SK-N-SH (cell line): Measurements from ENCODE around the gene SCGB3A1. TPM values are rescaled to one million over a fixed set of nuclear protein-coding genes. Genes with fewer than 3 reads are reported as not detected.

Source experiments
- CTCF ChIA-PET: fragments of 300-600, 350-600 bp; formaldehyde crosslinking; extraction: SDS; loops from one replicate; lab custom pipeline; 2021; lab: Yijun Ruan, JAX
- POLR2A ChIA-PET: fragments of 350-600 bp; sonication (Branson Sonifier 250); formaldehyde crosslinking; extraction: SDS; loops from one replicate; lab custom pipeline; 2020; ENCODE audit warnings: antibody characterized with exemption, inconsistent platforms; lab: Yijun Ruan, JAX
- DNase-seq: peaks from one replicate; pipeline ENCODE4 v3.0.0; 2012
- H2AFZ ChIP-seq: fragments of 200-600 bp; sonication (generic); 2 replicates; pipeline ENCODE4 v1.8.1; 2016; ENCODE audit warnings: antibody characterized with exemption, mild to moderate bottlenecking, low read depth
- H3F3A ChIP-seq: fragments of 200-600 bp; sonication (generic); replicated peaks from 2 replicates; pipeline ENCODE3; 2016; ENCODE audit warnings: antibody characterized with exemption, mild to moderate bottlenecking; ENCODE audit not compliant: insufficient read depth
- H3K27ac ChIP-seq, 2 experiments: fragments of 200-500 bp in 1 of 2; fragments of 200-600 bp in 1 of 2; sonication (Bioruptor generic) in 1 of 2; sonication (generic), shearing (Covaris generic) in 1 of 2; 2 replicates each; pipeline versions ENCODE4 v1.5.1 to v1.6.1; 2014 to 2016; ENCODE audit warnings: low read depth in 2 of 2, inconsistent platforms in 1 of 2, low read length in 1 of 2, mild to moderate bottlenecking in 1 of 2, mixed read lengths in 1 of 2
- H3K27me3 ChIP-seq: fragments of 200-600 bp; sonication (generic), shearing (Covaris generic); 2 replicates; pipeline ENCODE4 v1.6.1; 2016; ENCODE audit warnings: mixed run types; ENCODE audit not compliant: insufficient read depth
- H3K36me3 ChIP-seq, 2 experiments: fragments of 200-500 bp in 1 of 2; fragments of 200-600 bp in 1 of 2; sonication (Bioruptor generic) in 1 of 2; sonication (generic) in 1 of 2; replicated peaks in 1 of 2; 2 replicates each; pipeline versions ENCODE3 to v1.5.1; 2014 to 2016; ENCODE audit warnings: low read length in 1 of 2, mild to moderate bottlenecking in 1 of 2; ENCODE audit not compliant: insufficient read depth in 2 of 2, control insufficient read depth in 1 of 2
- H3K4me1 ChIP-seq, 2 experiments: fragments of 200-500 bp in 1 of 2; fragments of 200-600 bp in 1 of 2; sonication (Bioruptor generic) in 1 of 2; sonication (generic), shearing (Covaris generic) in 1 of 2; 2 replicates each; pipeline versions ENCODE4 v1.5.1 to v1.6.1; 2014 to 2016; ENCODE audit warnings: low read depth in 1 of 2, low read length in 1 of 2, mixed run types in 1 of 2; ENCODE audit not compliant: insufficient read depth in 2 of 2, control insufficient read depth in 1 of 2
- H3K4me2 ChIP-seq: fragments of 200-600 bp; sonication (generic), shearing (Covaris generic); 2 replicates; pipeline ENCODE4 v1.6.1; 2017; ENCODE audit warnings: mixed run types
- H3K4me3 ChIP-seq, 2 experiments: fragments of 200-500 bp in 1 of 2; fragments of 200-600 bp in 1 of 2; sonication (Bioruptor generic) in 1 of 2; sonication (generic), shearing (Covaris generic) in 1 of 2; 2 replicates each; pipeline versions ENCODE4 v1.5.1 to v1.8.1; 2014 to 2016; ENCODE audit warnings: low read depth in 2 of 2, inconsistent platforms in 1 of 2, low read length in 1 of 2, mild to moderate bottlenecking in 1 of 2, mixed read lengths in 1 of 2, moderate library complexity in 1 of 2
- H3K79me2 ChIP-seq: fragments of 200-600 bp; sonication (generic); 2 replicates; pipeline ENCODE4 v1.8.1; 2017; ENCODE audit warnings: mild to moderate bottlenecking; ENCODE audit not compliant: insufficient read depth
- H3K9ac ChIP-seq: fragments of 200-600 bp; sonication (generic); 2 replicates; pipeline ENCODE4 v1.6.1; 2017; ENCODE audit warnings: mixed run types
- H3K9me2 ChIP-seq: fragments of 200-600 bp; sonication (generic); 2 replicates; pipeline ENCODE4 v1.6.1; 2017; ENCODE audit warnings: mixed run types
- H3K9me3 ChIP-seq: fragments of 200-600 bp; sonication (generic); 2 replicates; pipeline ENCODE4 v1.6.1; 2017; ENCODE audit warnings: mixed run types, mild to moderate bottlenecking, moderate library complexity
- H4K20me1 ChIP-seq: fragments of 200-600 bp; sonication (generic); 2 replicates; pipeline ENCODE4 v1.6.1; 2017; ENCODE audit warnings: mild to moderate bottlenecking, mixed run types; ENCODE audit not compliant: insufficient read depth
- CHD2 ChIP-seq: fragments of 150-350 bp; IDR thresholded peaks from 2 replicates; pipeline ENCODE4 v1.6.1; 2018; ENCODE audit warnings: low read length; ENCODE audit not compliant: partially characterized antibody
- ELF1 ChIP-seq: IDR thresholded peaks from 2 replicates; pipeline ENCODE4 v1.4.0; 2012
- EZH2phosphoT487 ChIP-seq: fragments of 200-600 bp; sonication (generic); IDR thresholded peaks from 2 replicates; pipeline ENCODE4 v1.6.1; 2017; ENCODE audit warnings: low read depth, mixed run types, mild to moderate bottlenecking, antibody characterized with exemption, moderate library complexity, borderline replicate concordance
- FOSL2 ChIP-seq: IDR thresholded peaks from 2 replicates; pipeline ENCODE4 v1.4.0; 2012; ENCODE audit warnings: low read depth, mild to moderate bottlenecking, moderate library complexity, borderline replicate concordance
- FOXJ3 ChIP-seq: sonication (generic); formaldehyde crosslinking; IDR thresholded peaks from 2 replicates; pipeline ENCODE4 v1.5.1; 2020; ENCODE audit warnings: mild to moderate bottlenecking, missing genetic modification reagents
- FOXM1 ChIP-seq: IDR thresholded peaks from 2 replicates; pipeline ENCODE4 v1.4.0; 2012; ENCODE audit warnings: low read depth, mild to moderate bottlenecking
- GABPA ChIP-seq: IDR thresholded peaks from 2 replicates; pipeline ENCODE4 v1.4.0; 2012; ENCODE audit warnings: low read depth, mild to moderate bottlenecking
- GATA2 ChIP-seq: sonication (generic); formaldehyde crosslinking; IDR thresholded peaks from 2 replicates; pipeline ENCODE4 v1.5.0; 2020; ENCODE audit warnings: mild to moderate bottlenecking, missing genetic modification reagents
- JUND ChIP-seq: IDR thresholded peaks from 2 replicates; pipeline ENCODE4 v1.4.0; 2012
- MEF2A ChIP-seq: IDR thresholded peaks from 2 replicates; pipeline ENCODE4 v1.4.0; 2012; ENCODE audit warnings: low read depth, borderline replicate concordance
- MXI1 ChIP-seq: IDR thresholded peaks from 2 replicates; pipeline ENCODE4 v1.6.1; 2012; ENCODE audit warnings: mild to moderate bottlenecking, low read depth, low read length, improper control_type of control experiment
- NRF1 ChIP-seq: IDR thresholded peaks from 2 replicates; pipeline ENCODE4 v1.6.1; 2012; ENCODE audit warnings: low read depth, mild to moderate bottlenecking, low read length
- RCOR1 ChIP-seq: fragments of 150-350 bp; IDR thresholded peaks from 2 replicates; pipeline ENCODE4 v1.6.1; 2017; ENCODE audit warnings: antibody characterized with exemption, low read length
- RXRA ChIP-seq: IDR thresholded peaks from 2 replicates; pipeline ENCODE4 v1.4.0; 2012; ENCODE audit warnings: low read depth, mild to moderate bottlenecking, borderline replicate concordance
- SIN3A ChIP-seq: IDR thresholded peaks from 2 replicates; pipeline ENCODE4 v1.6.1; 2012; ENCODE audit warnings: low read depth, mild to moderate bottlenecking, low read length, moderate library complexity, borderline replicate concordance
- TEAD4 ChIP-seq: IDR thresholded peaks from 2 replicates; pipeline ENCODE4 v1.4.0; 2012; ENCODE audit warnings: mild to moderate bottlenecking, borderline replicate concordance; ENCODE audit not compliant: insufficient read depth
- YY1 ChIP-seq: IDR thresholded peaks from 2 replicates; pipeline ENCODE4 v1.4.0; 2012; ENCODE audit warnings: low read depth, mild to moderate bottlenecking
- WGBS: methylation state at CpG from one replicate; pipeline ENCODE4 v1.1.6; 2017; ENCODE audit warnings: low lambda C conversion rate; 5-methylcytosine and 5-hydroxymethylcytosine counted together
- polyA plus RNA-seq, 3 experiments: library from polyadenylated mRNA; depleted of rRNA; stranded (reverse); fragments of >200 nt; gene quantifications; 2 replicates each; pipeline ENCODE4 v1.2.3, GENCODE V29; 2012
- TF ChIP-seq, protein P1 (sequence below): IDR thresholded peaks from 2 replicates; pipeline ENCODE4 v1.4.0; 2012; ENCODE audit warnings: low read depth
- TF ChIP-seq, protein P2 (sequence below): fragments of 150-350 bp; IDR thresholded peaks from 2 replicates; pipeline ENCODE4 v1.6.1; 2017; ENCODE audit warnings: antibody characterized with exemption, low read length, low read depth, borderline replicate concordance
- TF ChIP-seq, protein P3 (sequence below): fragments of 200-600 bp; sonication (generic); IDR thresholded peaks from 2 replicates; pipeline ENCODE4 v1.6.1; 2017; ENCODE audit warnings: antibody characterized with exemption, mild to moderate bottlenecking, moderate library complexity

The SCGB3A1 gene
- polyA plus RNA-seq, 1 of the 3 experiments (the other 2 are of a cell fraction): not detected

DNA sequence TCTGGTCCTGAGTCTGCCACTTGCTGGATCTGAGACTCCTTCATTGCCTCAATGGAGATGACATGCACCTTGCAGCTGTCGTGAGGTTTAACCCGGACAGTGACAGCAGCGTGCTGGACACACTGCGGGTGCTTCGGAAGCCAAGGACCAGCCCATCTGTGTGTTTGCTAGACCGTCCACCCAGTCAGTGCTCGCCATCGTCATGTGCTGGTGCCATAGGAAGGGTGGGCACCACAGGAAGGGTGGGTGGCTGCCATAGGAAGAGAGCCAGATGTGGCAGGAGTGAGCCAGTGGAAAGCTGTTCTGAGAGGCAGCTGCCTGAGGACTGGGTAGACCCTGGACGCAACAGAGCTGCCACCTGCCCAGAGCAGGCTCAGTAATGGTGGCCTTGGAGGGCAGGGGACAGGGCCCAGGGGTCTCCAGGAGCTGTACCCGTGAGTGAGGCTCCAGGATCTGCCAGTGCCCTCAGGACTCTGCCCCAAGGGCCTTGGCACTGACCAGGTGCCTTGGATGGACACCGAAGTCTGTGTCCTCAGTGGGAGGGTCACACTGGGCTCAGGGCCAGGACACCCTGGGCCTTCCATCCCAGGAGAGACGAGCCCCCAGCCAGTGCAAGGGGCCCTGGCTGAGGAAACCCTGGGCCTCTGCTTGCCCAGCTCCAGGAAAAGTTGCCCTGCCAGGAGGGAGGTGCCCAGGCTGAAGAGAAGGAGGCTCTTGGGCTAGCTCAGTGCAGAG lies 36.3 kb upstream of the SCGB3A1 start:
- H3K27ac ChIP-seq: no peak overlapping the region
- H2AFZ ChIP-seq: no peak overlapping the region
- no peak overlapping the region for H3K4me3 ChIP-seq
- 40% methylated on average over 1 of the region's 12 CpGs for WGBS
- H3K4me1 ChIP-seq: no peaks in the 10 kb centered on the region
- TF ChIP-seq YY1 (no peak), MXI1 (no peak), FOXM1 (no peak), CHD2 (no peak), MEF2A (no peak), GATA2 (CRISPR knock-in tag) (no peak), NRF1 (no peak), TEAD4 (no peak)
- TF ChIP-seq, protein P1, sequence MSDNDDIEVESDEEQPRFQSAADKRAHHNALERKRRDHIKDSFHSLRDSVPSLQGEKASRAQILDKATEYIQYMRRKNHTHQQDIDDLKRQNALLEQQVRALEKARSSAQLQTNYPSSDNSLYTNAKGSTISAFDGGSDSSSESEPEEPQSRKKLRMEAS: no peak
- TF ChIP-seq, protein P2, sequence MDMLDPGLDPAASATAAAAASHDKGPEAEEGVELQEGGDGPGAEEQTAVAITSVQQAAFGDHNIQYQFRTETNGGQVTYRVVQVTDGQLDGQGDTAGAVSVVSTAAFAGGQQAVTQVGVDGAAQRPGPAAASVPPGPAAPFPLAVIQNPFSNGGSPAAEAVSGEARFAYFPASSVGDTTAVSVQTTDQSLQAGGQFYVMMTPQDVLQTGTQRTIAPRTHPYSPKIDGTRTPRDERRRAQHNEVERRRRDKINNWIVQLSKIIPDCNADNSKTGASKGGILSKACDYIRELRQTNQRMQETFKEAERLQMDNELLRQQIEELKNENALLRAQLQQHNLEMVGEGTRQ: no peak
- TF ChIP-seq, all 33 proteins: peak for 0
- Histone ChIP-seq H3K9ac (no peak overlapping the region), H3K36me3 (no peaks in the 10 kb centered on the region), H3K9me2 (no peaks in the 10 kb centered on the region), H4K20me1 (no peaks in the 10 kb centered on the region), H3K4me2 (no peak overlapping the region), H3F3A (no peaks in the 10 kb centered on the region), H3K27me3 (no peaks in the 10 kb centered on the region), H3K9me3 (no peaks in the 10 kb centered on the region), H3K79me2 (no peaks in the 10 kb centered on the region)
- POLR2A ChIA-PET: no interaction called here
- CTCF ChIA-PET: interaction anchor here (2.0 kb wide), 1 partner anchor 9 kb away, joined by 14 read pairs; no protein-coding TSS in a partner anchor
- DNase-seq: no peak

DNA sequence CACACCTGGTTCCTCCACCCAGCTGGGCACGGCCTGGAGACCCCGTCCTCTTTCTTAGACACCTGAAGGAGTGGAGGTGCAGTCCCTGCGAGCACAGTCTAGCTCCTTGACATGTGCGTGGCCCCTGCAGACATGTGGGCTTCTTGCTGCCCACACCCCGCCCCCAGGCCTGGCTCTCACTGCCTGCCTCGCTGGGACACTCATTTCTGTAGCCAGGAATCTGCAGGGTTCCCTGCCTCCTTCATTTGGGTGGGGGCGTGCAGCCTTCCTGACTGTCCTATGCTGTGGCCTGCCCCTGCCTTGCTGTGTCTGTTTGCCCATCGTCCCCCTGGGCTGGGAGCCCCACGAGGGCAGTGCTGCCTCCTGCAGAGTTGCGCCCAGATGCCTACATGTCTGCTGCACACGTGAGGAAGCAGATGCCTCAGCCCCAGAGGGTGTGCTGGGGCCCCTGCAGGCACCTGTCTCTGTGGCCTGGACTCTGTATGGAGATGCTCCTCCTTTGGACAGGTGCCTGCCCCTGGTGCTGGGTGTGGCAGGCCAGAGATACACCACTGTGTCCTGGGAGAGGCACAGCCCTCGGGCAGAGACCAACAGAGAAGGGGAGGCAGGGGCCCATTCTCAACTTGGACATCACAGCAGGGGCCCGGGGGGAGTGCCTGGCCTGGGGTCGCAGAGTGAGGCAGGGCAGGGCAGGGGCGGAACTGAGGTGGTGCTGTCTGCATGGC lies 35.5 kb upstream of the SCGB3A1 start:
- Histone ChIP-seq H3K79me2 (no peaks in the 10 kb centered on the region), H3K4me2 (no peak overlapping the region), H3K9me2 (no peaks in the 10 kb centered on the region), H3K36me3 (no peaks in the 10 kb centered on the region), H3K27ac (no peak overlapping the region), H3K9ac (no peak overlapping the region), H2AFZ (no peak overlapping the region), H3K4me1 (no peaks in the 10 kb centered on the region), H4K20me1 (no peaks in the 10 kb centered on the region), H3K27me3 (no peaks in the 10 kb centered on the region), H3K4me3 (no peak overlapping the region), H3K9me3 (no peaks in the 10 kb centered on the region), H3F3A (no peaks in the 10 kb centered on the region)
- TF ChIP-seq NRF1 (no peak), FOXJ3 (CRISPR knock-in tag) (no peak), YY1 (no peak), EZH2phosphoT487 (no peak), RCOR1 (no peak), JUND (no peak), RXRA (no peak), MEF2A (no peak), SIN3A (no peak), ELF1 (no peak), GABPA (no peak), FOSL2 (no peak), TEAD4 (no peak)
- TF ChIP-seq, protein P2: no peak
- TF ChIP-seq, protein P3, sequence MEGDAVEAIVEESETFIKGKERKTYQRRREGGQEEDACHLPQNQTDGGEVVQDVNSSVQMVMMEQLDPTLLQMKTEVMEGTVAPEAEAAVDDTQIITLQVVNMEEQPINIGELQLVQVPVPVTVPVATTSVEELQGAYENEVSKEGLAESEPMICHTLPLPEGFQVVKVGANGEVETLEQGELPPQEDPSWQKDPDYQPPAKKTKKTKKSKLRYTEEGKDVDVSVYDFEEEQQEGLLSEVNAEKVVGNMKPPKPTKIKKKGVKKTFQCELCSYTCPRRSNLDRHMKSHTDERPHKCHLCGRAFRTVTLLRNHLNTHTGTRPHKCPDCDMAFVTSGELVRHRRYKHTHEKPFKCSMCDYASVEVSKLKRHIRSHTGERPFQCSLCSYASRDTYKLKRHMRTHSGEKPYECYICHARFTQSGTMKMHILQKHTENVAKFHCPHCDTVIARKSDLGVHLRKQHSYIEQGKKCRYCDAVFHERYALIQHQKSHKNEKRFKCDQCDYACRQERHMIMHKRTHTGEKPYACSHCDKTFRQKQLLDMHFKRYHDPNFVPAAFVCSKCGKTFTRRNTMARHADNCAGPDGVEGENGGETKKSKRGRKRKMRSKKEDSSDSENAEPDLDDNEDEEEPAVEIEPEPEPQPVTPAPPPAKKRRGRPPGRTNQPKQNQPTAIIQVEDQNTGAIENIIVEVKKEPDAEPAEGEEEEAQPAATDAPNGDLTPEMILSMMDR: no peak
- POLR2A ChIA-PET: no interaction called here
- CTCF ChIA-PET: interaction anchor here (2.0 kb wide), 1 partner anchor 8 kb away, joined by 14 read pairs; no protein-coding TSS in a partner anchor
- 20% methylated on average over 1 of the region's 15 CpGs for WGBS
- no peak for DNase-seq
